GM19035 (cell line): ENCODE results near the gene GADD45A.
A peak's percentile ranks its signal among the peaks of the same experiment; 100 is the strongest.
"Not testable (repeated sequence)": the region's sequence is repeated elsewhere in the genome, so short reads cannot be mapped to it uniquely, and the experiment has no call there.

Experiments
- ATAC-seq: cut with Tn5 transposase; IDR thresholded peaks from one replicate; pipeline ENCODE4 v1.9.1; 2021; ENCODE audit not compliant: unreplicated experiment

The GADD45A gene

GRCh38 chr1:67717876-67718275 is 32.9 kb downstream of the GADD45A start:
- ATAC-seq: no peak

DNA sequence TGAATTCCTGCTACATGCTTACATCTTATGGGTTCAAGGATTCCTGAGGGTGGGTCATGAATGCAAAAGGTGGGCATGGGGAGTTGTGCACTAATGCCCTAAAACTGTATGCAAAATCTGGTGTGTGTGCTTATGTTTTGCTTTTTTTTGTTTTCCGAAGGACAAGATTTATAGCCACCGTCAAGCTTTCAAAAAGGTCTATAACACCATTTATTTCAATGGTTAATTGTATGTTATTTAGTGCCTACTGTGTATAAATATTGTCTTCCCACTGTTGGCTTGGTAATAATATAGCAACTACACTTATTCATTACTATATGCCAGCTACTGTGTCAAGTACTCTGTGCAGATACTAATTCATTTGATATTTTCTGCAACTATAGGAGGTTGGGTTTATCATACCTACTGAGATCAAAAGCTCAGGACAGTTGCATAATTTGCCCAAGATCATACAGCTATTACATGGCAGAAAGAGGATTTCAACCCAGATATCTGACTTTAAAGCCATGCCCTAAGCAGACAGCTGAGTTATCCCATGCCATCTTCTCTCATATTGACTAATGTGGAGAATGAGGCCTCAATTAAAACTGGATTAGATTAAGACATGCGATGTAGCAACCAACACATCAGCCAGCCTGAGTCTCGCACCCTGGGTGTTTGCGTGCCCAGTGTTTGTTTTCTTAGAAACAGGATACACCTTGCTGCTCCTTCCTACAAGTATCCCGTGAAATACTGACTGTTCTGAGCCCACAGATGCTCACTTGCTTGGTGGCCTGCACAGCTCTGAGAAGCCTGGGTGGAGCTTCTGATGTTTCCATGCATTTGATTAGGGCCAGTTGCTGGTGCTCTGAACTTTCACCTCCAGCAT is 34.6 kb downstream of the GADD45A start:
- no peak for ATAC-seq

DNA sequence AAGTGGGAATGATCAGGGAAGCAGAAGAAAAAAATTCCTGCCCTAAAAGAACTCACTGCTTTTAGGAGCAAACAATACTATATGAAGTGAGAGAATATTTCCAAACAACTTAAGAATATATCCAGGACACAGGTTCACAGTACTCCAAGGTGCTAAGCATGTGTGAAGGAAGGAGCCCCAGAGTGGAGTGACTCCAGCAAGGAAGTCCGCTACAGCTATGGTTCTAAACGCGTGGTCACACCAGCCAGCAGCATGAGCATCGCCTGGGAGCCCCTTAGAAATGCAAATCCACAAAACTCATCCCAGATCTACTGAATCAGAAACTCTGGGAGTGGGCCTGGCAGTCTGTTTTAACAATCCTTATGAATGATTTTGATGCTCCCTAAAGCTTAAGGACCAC is 36.1 kb downstream of the GADD45A start:
- no peak for ATAC-seq

GRCh38 chr1:67721650-67722291 is 36.8 kb downstream of the GADD45A start:
- no peak for ATAC-seq

- no peak for ATAC-seq
Measured at GRCh38 chr1:67722292-67722944, 37.4 kb downstream of the GADD45A start.

- no peak for ATAC-seq
Measured at GRCh38 chr1:67723126-67723525, 38.1 kb downstream of the GADD45A start.

DNA sequence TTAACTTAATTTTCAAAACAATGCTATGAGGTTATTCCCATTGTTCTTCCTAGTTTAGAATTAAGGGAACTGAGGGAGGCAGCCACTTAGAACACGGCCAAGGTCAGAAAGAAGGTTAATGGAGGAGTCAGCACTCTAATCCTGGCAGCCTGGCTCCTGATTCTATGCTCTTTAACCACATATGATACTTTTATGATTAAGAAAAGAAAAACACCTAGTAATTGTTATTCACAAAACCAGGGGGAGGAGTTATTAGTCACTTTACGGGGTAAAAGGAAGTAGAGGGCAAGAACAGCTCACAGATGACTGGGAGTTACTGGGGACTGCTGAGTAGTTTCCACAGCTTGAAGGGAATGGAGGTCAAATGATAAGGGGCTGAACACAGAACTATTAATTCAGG is 38.6 kb downstream of the GADD45A start:
- ATAC-seq: peak; percentile 85

DNA sequence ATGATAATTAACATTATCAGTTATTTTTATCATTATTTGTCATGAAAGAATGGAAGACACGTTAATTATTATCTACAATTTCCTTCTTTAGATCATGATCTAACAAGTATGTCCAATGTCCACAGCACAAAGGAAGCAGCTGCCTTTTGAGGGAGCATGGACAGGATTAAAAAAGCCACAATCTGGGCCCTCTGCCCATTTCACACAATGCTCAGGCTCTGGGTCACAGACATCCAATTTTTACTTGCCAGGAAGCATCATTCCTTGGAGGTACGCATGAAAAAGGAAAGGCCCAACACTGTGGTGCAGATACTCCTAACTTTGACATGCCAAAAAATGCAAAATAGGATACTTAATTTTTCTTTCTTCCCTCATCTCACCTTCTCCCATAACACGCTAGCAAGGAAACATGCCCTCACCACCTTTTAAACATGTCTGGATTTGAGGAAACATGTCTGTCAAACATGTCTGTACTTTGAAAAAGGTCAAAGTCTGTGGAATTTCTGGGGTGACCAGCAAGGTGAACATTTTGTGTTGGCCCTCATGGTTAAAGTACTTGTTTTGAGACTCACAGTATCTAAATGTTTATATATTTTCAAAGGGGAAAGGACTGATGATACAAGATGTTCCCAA is 40.0 kb downstream of the GADD45A start:
- ATAC-seq: no peak

DNA sequence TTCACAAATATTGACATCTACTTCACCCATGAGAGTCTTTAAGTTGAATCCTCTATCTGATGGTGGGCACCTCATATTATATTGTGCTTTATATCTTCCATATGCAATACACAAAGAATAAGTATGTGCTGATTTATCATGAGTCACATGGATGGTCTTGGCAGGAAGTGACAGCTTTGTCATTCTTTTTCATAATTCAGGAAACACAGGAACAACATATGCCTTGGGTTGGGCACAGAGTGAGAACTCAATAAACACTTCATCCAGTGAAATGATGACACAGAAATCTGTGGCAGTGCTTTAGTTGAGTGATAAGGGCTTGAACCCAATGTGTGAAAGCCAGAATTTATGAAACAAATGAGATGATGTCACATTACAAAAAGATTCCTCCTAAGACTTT is 41.2 kb downstream of the GADD45A start:
- no peak for ATAC-seq

- no peak for ATAC-seq
Measured at GRCh38 chr1:67729872-67730271, 44.9 kb downstream of the GADD45A start.

- ATAC-seq: not testable (repeated sequence)
Measured at GRCh38 chr1:67730312-67730711, 45.3 kb downstream of the GADD45A start.

- ATAC-seq: no peak
Measured at GRCh38 chr1:67731322-67731721, 46.3 kb downstream of the GADD45A start.

GRCh38 chr1:67732750-67733151 is 47.8 kb downstream of the GADD45A start:
- no peak for ATAC-seq

DNA sequence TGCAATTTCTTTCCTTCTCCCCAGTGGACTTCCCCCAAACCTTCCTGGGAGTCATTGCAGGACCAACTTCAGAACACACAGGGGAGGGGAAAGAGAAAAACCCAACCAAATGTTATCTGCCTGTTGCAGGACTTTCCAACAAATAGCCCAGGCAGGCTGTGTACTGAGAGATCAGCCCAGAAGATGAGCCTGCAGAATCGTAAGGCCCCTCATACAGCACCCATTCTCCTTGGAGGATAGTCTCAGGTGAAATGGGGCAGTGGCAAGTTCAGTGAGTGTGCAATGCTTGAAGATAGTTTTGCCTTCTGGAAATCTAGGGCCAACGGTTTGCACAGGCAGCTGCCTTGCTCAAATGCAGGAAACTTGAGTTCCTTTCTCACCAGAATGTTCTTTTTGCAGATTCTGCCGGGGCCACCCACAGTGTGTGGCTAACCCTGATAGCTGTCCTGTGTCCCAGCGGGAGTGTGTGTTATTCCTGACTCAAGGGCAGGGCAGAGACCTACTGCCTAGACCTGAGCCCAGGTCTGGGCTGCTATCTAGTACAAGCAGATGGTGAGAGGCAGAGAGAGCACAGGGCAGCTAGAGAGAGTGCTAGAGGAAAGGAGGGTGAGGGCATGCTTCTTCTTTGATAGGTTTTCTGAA is 48.8 kb downstream of the GADD45A start:
- no peak for ATAC-seq

DNA sequence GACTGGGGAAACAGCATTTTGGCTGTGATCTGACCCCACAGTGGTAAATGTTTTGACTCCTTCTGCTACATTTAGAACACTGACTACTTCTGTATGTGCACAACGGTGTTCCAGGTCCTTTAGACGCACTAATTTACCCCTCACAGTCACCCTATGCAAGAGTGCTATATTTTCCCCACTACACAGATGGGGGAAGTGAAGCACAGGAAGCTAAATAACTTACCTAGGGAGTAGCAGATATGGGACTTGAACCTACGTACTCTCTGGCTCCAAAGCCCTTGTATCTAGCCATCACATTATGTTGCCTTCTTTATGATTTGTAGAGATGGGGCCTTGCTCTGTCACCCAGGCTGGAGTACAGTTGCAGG is 49.3 kb downstream of the GADD45A start:
- ATAC-seq: no peak

- ATAC-seq: no peak
Measured at GRCh38 chr1:67735206-67735605, 50.2 kb downstream of the GADD45A start.

DNA sequence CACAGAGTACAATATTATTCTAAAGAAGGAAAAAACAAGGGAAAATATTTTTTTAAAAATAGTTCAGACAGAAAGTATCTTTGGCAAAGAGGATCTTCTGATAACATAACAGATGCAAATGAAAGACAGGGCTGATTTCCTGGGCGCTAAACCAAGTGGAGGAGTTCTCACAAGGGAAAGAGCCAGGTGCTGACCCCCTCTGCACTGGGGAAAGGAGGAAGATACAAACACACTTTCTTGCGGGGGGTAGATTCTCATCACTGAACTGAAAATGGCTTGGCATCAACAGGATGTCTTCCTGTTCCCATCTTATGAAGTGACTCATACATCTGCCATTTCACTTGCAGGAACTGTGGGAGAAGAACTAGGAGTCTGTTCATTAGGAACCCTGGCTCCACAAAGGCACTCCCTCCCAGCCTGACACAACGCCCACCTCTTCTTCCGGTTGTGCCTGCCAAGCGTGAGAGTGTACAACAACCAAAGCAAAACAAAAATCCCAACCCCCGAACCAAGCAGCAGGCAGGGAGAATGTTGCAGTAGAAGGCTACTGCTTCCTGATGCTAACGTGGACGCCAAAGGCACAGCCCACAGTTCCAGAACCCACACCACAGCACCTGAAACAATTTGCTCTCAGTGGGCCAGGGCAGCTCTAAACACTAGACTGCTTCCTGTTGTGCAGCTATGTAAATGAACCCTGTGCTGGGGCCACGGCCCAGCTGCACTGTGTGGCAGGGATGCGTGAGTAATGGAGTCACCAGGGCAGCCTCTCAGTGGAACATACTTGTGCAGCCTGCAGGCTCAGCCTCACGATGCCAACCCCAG is 51.0 kb downstream of the GADD45A start:
- ATAC-seq: peak; percentile 98

DNA sequence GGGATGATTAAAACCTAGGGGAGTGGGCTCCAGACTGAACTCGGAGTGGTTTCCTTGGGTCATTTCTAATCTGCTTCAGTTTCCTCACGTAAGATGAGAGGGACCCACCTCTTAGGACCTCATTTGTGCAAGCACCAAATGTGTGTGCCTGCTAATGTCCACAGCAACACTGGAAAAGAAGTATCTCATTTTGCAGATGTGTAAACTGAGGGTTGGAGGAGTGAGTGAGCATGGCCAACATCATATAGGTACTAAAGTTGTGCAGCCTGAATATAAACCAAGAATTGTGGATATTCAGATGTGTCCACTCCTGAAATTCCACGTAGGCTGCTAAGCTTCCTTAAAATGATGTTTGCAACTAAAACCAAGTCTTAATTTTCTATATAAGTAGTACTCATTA is 51.7 kb downstream of the GADD45A start:
- no peak for ATAC-seq

GRCh38 chr1:67737875-67738274 is 52.9 kb downstream of the GADD45A start:
- no peak for ATAC-seq
